SK-N-SH (cell line): Measurements from ENCODE around the gene TPH1. TPM values are rescaled to one million over a fixed set of nuclear protein-coding genes. Genes with fewer than 3 reads are reported as not detected.

ENCODE experiments used
- CTCF ChIA-PET: fragments of 300-600, 350-600 bp; formaldehyde crosslinking; extraction: SDS; loops from one replicate; lab custom pipeline; 2021; lab: Yijun Ruan, JAX
- POLR2A ChIA-PET: fragments of 350-600 bp; sonication (Branson Sonifier 250); formaldehyde crosslinking; extraction: SDS; loops from one replicate; lab custom pipeline; 2020; ENCODE audit warnings: antibody characterized with exemption, inconsistent platforms; lab: Yijun Ruan, JAX
- DNase-seq: peaks from one replicate; pipeline ENCODE4 v3.0.0; 2012
- H2AFZ ChIP-seq: fragments of 200-600 bp; sonication (generic); 2 replicates; pipeline ENCODE4 v1.8.1; 2016; ENCODE audit warnings: antibody characterized with exemption, mild to moderate bottlenecking, low read depth
- H3F3A ChIP-seq: fragments of 200-600 bp; sonication (generic); replicated peaks from 2 replicates; pipeline ENCODE3; 2016; ENCODE audit warnings: antibody characterized with exemption, mild to moderate bottlenecking; ENCODE audit not compliant: insufficient read depth
- H3K27ac ChIP-seq, 2 experiments: fragments of 200-500 bp in 1 of 2; fragments of 200-600 bp in 1 of 2; sonication (Bioruptor generic) in 1 of 2; sonication (generic), shearing (Covaris generic) in 1 of 2; 2 replicates each; pipeline versions ENCODE4 v1.5.1 to v1.6.1; 2014 to 2016; ENCODE audit warnings: low read depth in 2 of 2, inconsistent platforms in 1 of 2, low read length in 1 of 2, mild to moderate bottlenecking in 1 of 2, mixed read lengths in 1 of 2
- H3K27me3 ChIP-seq: fragments of 200-600 bp; sonication (generic), shearing (Covaris generic); 2 replicates; pipeline ENCODE4 v1.6.1; 2016; ENCODE audit warnings: mixed run types; ENCODE audit not compliant: insufficient read depth
- H3K36me3 ChIP-seq, 2 experiments: fragments of 200-500 bp in 1 of 2; fragments of 200-600 bp in 1 of 2; sonication (Bioruptor generic) in 1 of 2; sonication (generic) in 1 of 2; replicated peaks in 1 of 2; 2 replicates each; pipeline versions ENCODE3 to v1.5.1; 2014 to 2016; ENCODE audit warnings: low read length in 1 of 2, mild to moderate bottlenecking in 1 of 2; ENCODE audit not compliant: insufficient read depth in 2 of 2, control insufficient read depth in 1 of 2
- H3K4me1 ChIP-seq, 2 experiments: fragments of 200-500 bp in 1 of 2; fragments of 200-600 bp in 1 of 2; sonication (Bioruptor generic) in 1 of 2; sonication (generic), shearing (Covaris generic) in 1 of 2; 2 replicates each; pipeline versions ENCODE4 v1.5.1 to v1.6.1; 2014 to 2016; ENCODE audit warnings: low read depth in 1 of 2, low read length in 1 of 2, mixed run types in 1 of 2; ENCODE audit not compliant: insufficient read depth in 2 of 2, control insufficient read depth in 1 of 2
- H3K4me2 ChIP-seq: fragments of 200-600 bp; sonication (generic), shearing (Covaris generic); 2 replicates; pipeline ENCODE4 v1.6.1; 2017; ENCODE audit warnings: mixed run types
- H3K4me3 ChIP-seq, 2 experiments: fragments of 200-500 bp in 1 of 2; fragments of 200-600 bp in 1 of 2; sonication (Bioruptor generic) in 1 of 2; sonication (generic), shearing (Covaris generic) in 1 of 2; 2 replicates each; pipeline versions ENCODE4 v1.5.1 to v1.8.1; 2014 to 2016; ENCODE audit warnings: low read depth in 2 of 2, inconsistent platforms in 1 of 2, low read length in 1 of 2, mild to moderate bottlenecking in 1 of 2, mixed read lengths in 1 of 2, moderate library complexity in 1 of 2
- H3K79me2 ChIP-seq: fragments of 200-600 bp; sonication (generic); 2 replicates; pipeline ENCODE4 v1.8.1; 2017; ENCODE audit warnings: mild to moderate bottlenecking; ENCODE audit not compliant: insufficient read depth
- H3K9ac ChIP-seq: fragments of 200-600 bp; sonication (generic); 2 replicates; pipeline ENCODE4 v1.6.1; 2017; ENCODE audit warnings: mixed run types
- H3K9me2 ChIP-seq: fragments of 200-600 bp; sonication (generic); 2 replicates; pipeline ENCODE4 v1.6.1; 2017; ENCODE audit warnings: mixed run types
- H3K9me3 ChIP-seq: fragments of 200-600 bp; sonication (generic); 2 replicates; pipeline ENCODE4 v1.6.1; 2017; ENCODE audit warnings: mixed run types, mild to moderate bottlenecking, moderate library complexity
- H4K20me1 ChIP-seq: fragments of 200-600 bp; sonication (generic); 2 replicates; pipeline ENCODE4 v1.6.1; 2017; ENCODE audit warnings: mild to moderate bottlenecking, mixed run types; ENCODE audit not compliant: insufficient read depth
- ELF1 ChIP-seq: IDR thresholded peaks from 2 replicates; pipeline ENCODE4 v1.4.0; 2012
- EZH2phosphoT487 ChIP-seq: fragments of 200-600 bp; sonication (generic); IDR thresholded peaks from 2 replicates; pipeline ENCODE4 v1.6.1; 2017; ENCODE audit warnings: low read depth, mixed run types, mild to moderate bottlenecking, antibody characterized with exemption, moderate library complexity, borderline replicate concordance
- FOSL2 ChIP-seq: IDR thresholded peaks from 2 replicates; pipeline ENCODE4 v1.4.0; 2012; ENCODE audit warnings: low read depth, mild to moderate bottlenecking, moderate library complexity, borderline replicate concordance
- FOXJ3 ChIP-seq: sonication (generic); formaldehyde crosslinking; IDR thresholded peaks from 2 replicates; pipeline ENCODE4 v1.5.1; 2020; ENCODE audit warnings: mild to moderate bottlenecking, missing genetic modification reagents
- GATA2 ChIP-seq: sonication (generic); formaldehyde crosslinking; IDR thresholded peaks from 2 replicates; pipeline ENCODE4 v1.5.0; 2020; ENCODE audit warnings: mild to moderate bottlenecking, missing genetic modification reagents
- MEF2A ChIP-seq: IDR thresholded peaks from 2 replicates; pipeline ENCODE4 v1.4.0; 2012; ENCODE audit warnings: low read depth, borderline replicate concordance
- MXI1 ChIP-seq: IDR thresholded peaks from 2 replicates; pipeline ENCODE4 v1.6.1; 2012; ENCODE audit warnings: mild to moderate bottlenecking, low read depth, low read length, improper control_type of control experiment
- NRF1 ChIP-seq: IDR thresholded peaks from 2 replicates; pipeline ENCODE4 v1.6.1; 2012; ENCODE audit warnings: low read depth, mild to moderate bottlenecking, low read length
- RAD21 ChIP-seq: IDR thresholded peaks from 2 replicates; pipeline ENCODE4 v1.6.1; 2012; ENCODE audit warnings: mild to moderate bottlenecking, low read length
- RCOR1 ChIP-seq: fragments of 150-350 bp; IDR thresholded peaks from 2 replicates; pipeline ENCODE4 v1.6.1; 2017; ENCODE audit warnings: antibody characterized with exemption, low read length
- RXRA ChIP-seq: IDR thresholded peaks from 2 replicates; pipeline ENCODE4 v1.4.0; 2012; ENCODE audit warnings: low read depth, mild to moderate bottlenecking, borderline replicate concordance
- TCF12 ChIP-seq: IDR thresholded peaks from 2 replicates; pipeline ENCODE4 v1.4.0; 2012
- TEAD4 ChIP-seq: IDR thresholded peaks from 2 replicates; pipeline ENCODE4 v1.4.0; 2012; ENCODE audit warnings: mild to moderate bottlenecking, borderline replicate concordance; ENCODE audit not compliant: insufficient read depth
- USF2 ChIP-seq: fragments of 150-350 bp; IDR thresholded peaks from 2 replicates; pipeline ENCODE4 v1.6.1; 2017; ENCODE audit warnings: antibody characterized with exemption, low read length, low read depth, borderline replicate concordance
- ZBTB33 ChIP-seq: IDR thresholded peaks from 2 replicates; pipeline ENCODE4 v1.4.0; 2012; ENCODE audit warnings: low read depth, borderline replicate concordance
- WGBS: methylation state at CpG from one replicate; pipeline ENCODE4 v1.1.6; 2017; ENCODE audit warnings: low lambda C conversion rate; 5-methylcytosine and 5-hydroxymethylcytosine counted together
- polyA plus RNA-seq, 3 experiments: library from polyadenylated mRNA; depleted of rRNA; stranded (reverse); fragments of >200 nt; gene quantifications; 2 replicates each; pipeline ENCODE4 v1.2.3, GENCODE V29; 2012

The TPH1 gene
- polyA plus RNA-seq, 1 of the 3 experiments (the other 2 are of a cell fraction): 0.03 TPM

DNA sequence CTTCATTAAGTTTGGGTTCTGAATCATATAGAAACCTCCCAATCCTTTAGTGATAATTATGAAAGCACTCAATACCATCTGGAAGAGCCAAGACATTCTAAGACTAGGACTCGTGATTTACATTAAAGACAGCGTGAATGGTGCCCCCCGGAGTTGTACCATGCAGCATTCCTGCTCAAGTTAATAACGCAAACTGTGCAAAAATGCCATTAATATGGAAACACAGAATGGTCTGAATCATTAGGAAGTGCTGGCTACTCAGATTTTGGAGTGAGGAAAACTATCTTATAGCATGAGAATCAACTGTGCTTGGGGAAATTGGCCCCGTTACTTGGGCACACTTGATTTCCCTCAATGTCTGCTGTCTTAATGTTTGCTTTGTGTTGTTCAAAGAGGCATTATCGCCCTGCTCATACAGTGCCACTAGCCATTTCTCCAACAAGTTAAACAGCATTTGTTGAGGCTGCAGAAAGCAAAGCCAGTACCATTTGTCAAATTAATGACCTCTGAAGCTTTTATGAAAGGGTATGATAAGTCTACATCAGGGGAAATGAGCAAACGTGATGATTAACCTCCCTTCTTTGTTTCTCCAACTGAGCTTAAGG, 18.5 kb upstream of the TPH1 start (continued):
- TF ChIP-seq TCF12 (no peak), GATA2 (CRISPR knock-in tag) (no peak), MEF2A (no peak)
- TF ChIP-seq, all 33 proteins: peak for 0

GRCh38 chr11:18063862-18064434, 17.9 kb upstream of the TPH1 start:
- H3K4me2 ChIP-seq: no peak overlapping the region
- ChIA-PET POLR2A (interaction anchor here (0.9 kb wide), 1 partner anchor 9 kb away, joined by 3 read pairs; no protein-coding TSS in a partner anchor), CTCF (interaction anchor here (0.7 kb wide), 1 partner anchor 163 kb away, joined by 3 read pairs; no protein-coding TSS in a partner anchor)
- no peaks in the 10 kb centered on the region for H3K79me2 ChIP-seq
- no peaks in the 10 kb centered on the region for H3K36me3 ChIP-seq
- H4K20me1 ChIP-seq: no peaks in the 10 kb centered on the region
- H3F3A ChIP-seq: no peaks in the 10 kb centered on the region
- TF ChIP-seq FOSL2 (no peak), FOXJ3 (no peak), ELF1 (no peak), GATA2 (CRISPR knock-in tag) (no peak), ZBTB33 (no peak), RAD21 (no peak), NRF1 (no peak), USF2 (no peak), RXRA (no peak)
- no peaks in the 10 kb centered on the region for H3K4me1 ChIP-seq
- no peak overlapping the region for H3K4me3 ChIP-seq
- no peak overlapping the region for H3K9ac ChIP-seq
- no peaks in the 10 kb centered on the region for H3K9me3 ChIP-seq
- WGBS: 80% methylated on average over 4 of the region's 4 CpGs
- H3K9me2 ChIP-seq: no peaks in the 10 kb centered on the region
- H2AFZ ChIP-seq: no peak overlapping the region
- DNase-seq: no peak
- no peaks in the 10 kb centered on the region; the same call in 1 of the 2 replicates for H3K27me3 ChIP-seq
- no peak overlapping the region for H3K27ac ChIP-seq

GRCh38 chr11:18063125-18063524, 17.1 kb upstream of the TPH1 start:
- no peak for TF ChIP-seq TEAD4
- TF ChIP-seq MEF2A: no peak
- TF ChIP-seq MXI1: no peak
- TF ChIP-seq EZH2phosphoT487: no peak
- TF ChIP-seq TCF12: no peak
- no peak for TF ChIP-seq RCOR1
- POLR2A ChIA-PET: interaction anchor here (0.9 kb wide), 1 partner anchor 10 kb away, joined by 3 read pairs; no protein-coding TSS in a partner anchor
- Histone ChIP-seq H2AFZ (no peak overlapping the region), H3K9me2 (no peaks in the 10 kb centered on the region), H3K9me3 (no peaks in the 10 kb centered on the region), H3K4me1 (no peaks in the 10 kb centered on the region), H3K79me2 (no peaks in the 10 kb centered on the region), H3K9ac (no peak overlapping the region), H3F3A (no peaks in the 10 kb centered on the region), H3K27me3 (no peaks in the 10 kb centered on the region; the same call in 1 of the 2 replicates), H3K36me3 (no peaks in the 10 kb centered on the region), H3K4me3 (no peak overlapping the region), H3K4me2 (no peak overlapping the region), H3K27ac (no peak overlapping the region), H4K20me1 (no peaks in the 10 kb centered on the region)
- no peak for DNase-seq
- CTCF ChIA-PET: interaction anchor here (0.7 kb wide), 1 partner anchor 162 kb away, joined by 3 read pairs; no protein-coding TSS in a partner anchor
- 75% methylated on average over 5 of the region's 5 CpGs for WGBS
